Measurements from ENCODE around the gene IRAG1.

Gene IRAG1

DNA sequence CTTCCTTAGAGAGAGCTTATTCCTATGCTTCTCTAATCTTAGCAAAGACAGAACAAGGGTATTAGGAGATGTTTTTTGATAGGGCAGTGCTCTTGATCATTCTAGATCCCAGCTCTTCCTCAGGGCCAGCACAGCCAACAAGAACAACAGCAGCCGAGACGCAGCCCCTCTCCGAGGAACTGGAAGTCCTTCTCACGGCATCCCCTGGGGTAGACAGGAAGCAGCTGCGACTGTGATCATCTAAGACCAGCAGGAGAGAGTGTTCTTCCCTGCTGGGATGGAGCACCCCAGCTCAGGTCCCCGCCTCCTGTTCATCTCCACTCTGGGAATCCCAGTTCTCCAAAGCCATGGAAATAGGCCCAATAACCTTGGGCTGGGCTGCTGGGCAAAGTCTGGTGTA lies 29.6 kb downstream of the IRAG1 start:
- DNase-seq: no peak

DNA sequence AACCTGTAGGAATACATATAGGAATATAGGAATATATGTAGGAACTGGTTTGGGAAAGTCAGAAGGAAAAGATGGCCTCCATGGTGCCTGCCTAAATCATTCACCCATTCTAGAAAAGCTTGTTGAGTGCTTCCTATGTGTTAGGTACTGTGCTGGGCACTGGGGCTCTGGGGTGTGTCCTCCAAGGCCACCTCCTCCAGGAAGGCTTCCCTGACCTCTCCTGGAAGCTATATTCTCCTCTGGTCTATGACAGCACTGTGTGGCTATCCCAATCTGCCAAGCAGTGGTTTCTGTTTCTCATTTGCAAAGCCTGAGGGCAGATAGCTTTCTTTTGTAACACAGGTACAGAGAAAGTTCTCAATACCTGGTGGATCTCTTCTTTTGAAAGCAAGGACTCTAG lies 30.2 kb downstream of the IRAG1 start:
- DNase-seq: peak; percentile 26

DNA sequence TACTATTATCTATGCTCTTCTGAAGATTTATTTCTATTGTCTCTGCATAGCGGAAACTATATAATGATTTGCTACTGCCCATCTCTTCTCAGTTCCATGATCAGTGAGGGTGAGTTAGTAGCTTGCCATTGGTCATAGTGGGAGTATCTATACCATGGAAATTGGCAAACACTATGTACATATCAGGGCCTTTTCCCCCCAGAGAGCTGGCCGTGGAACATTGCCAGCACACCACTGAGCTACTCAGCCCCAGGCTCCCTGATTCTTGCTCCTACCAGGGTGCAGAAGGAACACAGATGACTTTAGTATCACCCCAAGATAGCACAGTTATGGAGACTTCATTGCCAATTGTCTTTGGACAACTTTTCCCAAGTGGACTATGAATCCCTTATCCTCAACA lies 33.2 kb downstream of the IRAG1 start:
- DNase-seq: no peak

DNA sequence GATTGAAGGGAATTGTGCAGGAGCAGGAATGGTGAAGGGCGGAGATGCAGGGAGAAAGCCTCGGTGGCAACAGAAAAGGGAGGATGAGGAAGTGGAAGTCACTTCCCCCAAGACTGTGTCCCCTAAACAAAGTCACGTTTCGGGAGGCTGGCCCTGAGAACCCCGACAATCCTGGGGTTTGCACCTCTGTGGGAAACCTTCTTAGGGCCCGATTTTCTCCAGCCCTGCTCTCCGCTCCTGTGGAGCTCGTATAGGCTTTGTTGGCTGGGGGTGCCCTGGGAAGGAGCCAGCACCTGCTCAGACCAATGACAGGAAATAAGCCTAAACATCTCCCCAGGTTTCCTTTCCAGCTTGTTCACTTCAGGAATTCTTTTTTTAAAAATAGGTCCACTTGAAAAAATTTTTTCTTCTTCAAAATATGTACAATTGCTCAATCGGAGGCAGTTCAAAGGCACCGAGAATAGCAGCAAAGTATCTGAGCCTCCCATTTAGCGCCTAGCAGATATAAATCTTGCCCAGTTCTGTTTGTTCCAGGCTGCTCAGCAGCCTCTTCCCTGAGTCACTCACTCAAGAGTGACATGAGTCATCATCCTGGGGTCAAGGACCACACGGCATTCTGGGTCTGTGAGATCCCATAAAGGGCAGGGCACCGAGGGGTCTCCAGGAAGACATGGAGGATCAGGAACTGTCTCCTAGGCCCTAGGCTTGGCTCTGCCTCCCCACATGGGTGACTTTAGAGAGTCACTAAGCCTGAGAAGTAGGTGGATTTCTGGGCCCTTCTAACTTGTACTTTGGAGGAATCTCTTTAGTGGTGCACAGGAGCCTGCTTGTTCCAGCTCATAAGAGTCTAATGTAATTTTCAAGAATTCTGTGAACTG lies 34.0 kb downstream of the IRAG1 start:
- DNase-seq: peak; percentile 77

DNA sequence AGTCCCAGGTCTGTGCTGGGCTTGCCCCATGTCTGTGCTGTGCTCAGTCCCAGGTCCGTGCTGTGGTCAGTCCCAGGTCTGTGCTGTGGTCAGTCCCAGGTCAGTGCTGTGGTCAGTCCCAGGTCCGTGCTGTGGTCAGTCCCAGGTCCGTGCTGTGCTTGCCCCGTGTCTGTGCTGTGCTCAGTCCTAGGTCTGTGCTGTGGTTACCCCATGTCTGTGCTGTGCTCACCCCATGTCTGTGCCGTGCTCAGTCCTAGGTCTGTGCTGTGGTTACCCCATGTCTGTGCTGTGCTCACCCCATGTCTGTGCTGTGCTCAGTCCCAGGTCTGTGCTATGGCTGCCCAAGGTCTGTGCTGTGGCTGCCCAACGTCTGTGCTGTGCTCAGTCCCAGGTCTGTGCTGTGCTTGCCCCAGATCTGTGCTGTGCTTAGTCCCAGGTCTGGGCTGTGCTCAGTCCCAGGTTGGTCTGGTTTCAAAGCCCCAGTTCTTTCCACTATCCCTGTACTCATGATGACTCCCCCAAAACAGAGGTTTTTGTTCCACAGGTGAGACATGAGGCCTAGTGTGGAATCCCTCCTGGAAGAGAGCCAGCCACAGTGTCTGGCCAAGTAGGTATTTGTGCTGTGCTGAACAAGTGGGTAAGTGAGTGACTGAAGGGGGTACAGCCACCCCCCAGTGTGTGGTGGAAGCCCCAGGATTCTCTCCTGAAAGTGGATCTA lies 34.8 kb downstream of the IRAG1 start:
- no peak for DNase-seq

DNA sequence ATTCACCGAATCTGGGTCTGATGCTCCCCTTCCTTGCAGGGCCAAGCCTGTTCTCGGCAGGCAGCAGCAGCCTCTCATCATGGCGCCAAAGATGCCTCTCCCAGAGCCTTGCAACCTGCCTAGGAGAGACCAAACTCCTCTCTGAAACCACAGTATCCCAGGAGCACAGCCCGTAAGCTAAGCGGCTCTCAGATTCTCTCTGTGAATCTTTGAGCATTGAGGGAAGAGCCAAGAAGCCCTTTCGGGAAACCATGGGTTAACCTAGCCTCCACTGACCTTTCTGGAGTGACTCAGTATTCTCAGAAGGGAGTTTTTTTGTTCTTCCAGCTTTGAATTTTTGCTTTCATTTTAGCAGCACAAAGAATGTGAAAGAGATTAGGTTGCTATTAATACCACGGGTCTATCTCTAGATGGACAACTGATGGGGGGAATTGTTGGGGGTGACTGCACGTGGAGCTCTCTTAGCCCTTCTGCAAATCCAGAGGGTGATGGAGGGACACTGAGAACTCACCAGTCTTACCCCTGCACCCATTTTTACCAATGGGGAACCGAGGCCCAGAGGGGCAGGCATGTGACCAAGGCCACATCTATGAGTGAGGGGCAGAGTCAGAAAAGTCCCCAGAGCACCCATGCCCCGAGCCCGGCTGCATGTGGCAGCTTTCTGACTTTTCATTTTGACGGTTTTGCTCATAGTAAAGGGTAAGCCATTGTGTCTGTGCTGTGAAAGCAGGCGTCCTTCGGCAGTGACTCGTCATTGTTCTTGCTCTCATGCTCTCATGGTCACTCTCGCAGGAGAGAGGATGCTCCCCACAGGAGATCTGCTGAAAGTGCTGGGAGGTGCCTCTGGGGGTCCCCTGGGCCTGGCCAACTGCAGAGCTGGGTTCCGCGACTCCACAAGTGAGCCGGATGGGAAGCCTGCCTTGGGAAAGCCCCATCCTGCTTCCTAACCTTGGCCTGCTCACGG lies 36.0 kb downstream of the IRAG1 start:
- DNase-seq: peak; percentile 86

DNA sequence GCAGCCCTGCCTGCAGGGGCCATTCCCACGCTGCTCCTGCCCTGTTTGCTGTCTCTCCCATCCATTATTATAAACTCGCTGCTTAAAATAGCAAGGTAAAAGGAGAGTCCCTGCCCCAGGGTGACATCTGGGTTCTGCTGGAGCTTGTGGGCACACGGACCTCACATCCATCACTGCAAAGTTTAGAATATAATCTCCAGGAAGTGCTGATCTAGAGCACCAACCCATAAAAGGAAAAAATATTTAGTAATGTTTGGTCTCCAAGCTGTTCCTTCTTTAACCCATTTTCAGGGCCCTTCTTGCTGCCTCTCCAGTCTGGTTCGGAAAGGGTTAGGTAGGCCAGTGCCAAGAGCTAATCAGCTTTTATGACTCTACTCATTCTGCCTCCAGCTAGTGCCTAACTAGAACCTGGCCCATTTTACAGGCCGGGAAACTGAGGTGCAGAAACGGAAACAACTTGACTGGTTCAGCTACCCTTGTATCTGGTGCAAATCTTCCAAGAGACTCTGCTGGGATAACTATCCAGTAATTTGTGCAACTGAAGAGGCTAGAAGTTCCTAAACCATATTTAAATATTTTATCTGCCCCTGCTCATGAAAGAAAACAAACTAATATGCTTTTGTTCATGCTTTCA lies 37.5 kb downstream of the IRAG1 start:
- DNase-seq: no peak

DNA sequence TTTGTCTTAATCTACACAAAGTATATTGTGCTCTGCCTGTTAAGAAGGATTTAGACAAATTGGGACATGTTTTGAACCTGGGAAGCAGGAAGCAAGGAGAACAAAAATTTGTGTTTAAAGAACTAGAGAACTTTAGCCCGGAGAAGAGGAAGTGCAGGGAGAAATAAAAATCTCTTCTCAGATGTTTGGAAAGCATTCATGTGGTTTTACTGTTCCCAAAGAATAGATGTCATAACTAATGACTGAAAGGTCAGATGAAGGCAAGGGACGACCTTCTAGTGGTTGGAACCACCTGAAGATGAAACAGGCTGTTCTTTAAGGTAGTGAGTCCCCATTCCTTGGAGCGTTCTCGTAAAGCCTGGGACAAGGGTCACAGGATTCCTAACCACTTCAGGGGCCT lies 38.3 kb downstream of the IRAG1 start:
- DNase-seq: peak; percentile 59

DNA sequence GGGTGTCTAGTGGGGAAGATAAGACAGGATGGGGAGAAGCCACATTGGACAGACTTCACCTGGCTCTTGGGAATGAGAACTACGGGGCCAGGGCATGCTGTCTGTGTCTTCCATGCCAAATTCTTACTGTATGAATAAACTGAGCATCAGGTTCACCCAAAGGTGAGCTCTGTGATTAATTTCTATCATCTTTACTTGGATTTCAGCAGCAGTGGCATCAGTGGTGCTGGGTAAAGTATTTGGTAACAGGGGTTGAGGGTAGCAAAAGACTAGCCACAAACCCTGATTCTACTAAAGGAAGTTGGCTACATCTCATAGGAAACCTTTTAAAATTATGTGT lies 38.8 kb downstream of the IRAG1 start:
- no peak for DNase-seq

DNA sequence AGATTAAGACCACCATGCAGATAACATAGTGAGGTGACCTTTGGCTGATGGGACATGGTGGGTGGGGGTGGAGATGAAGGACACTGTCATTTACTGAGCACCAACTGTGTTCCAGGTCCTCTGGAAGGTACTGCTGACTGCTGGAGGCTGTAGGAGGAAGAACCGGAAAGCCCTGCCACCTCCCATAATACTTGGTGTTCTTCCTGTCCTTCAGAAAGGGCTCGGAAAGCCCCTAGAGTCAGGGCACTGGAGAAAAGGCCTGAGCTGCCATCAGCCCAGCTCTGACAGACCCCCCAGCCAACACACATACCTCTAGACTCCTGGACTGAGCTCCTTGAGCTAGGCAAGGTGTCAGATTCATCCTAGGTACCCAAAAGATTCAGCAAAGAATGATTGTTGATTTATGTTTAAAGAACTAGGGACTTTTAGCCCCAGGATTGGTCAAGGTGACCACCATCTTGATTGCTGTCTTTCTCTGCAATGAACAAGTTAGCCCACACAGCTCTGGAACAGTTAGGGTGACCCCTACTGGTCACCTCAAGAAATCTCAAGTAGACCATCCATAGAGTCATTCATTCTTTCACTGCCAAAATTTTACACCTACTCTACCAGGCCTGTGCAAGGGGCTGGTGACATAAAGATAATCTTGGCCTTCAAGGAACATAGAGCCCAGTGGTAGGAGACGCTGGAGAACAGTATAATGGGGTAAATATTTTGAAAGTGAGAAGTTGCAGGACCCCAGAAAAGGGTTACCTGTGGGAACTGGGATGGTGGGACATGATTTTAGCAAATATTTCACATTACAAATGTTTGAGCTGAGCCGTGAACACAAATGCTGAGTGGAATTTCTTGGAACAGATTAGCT lies 39.4 kb downstream of the IRAG1 start:
- DNase-seq: peak; percentile 73

DNA sequence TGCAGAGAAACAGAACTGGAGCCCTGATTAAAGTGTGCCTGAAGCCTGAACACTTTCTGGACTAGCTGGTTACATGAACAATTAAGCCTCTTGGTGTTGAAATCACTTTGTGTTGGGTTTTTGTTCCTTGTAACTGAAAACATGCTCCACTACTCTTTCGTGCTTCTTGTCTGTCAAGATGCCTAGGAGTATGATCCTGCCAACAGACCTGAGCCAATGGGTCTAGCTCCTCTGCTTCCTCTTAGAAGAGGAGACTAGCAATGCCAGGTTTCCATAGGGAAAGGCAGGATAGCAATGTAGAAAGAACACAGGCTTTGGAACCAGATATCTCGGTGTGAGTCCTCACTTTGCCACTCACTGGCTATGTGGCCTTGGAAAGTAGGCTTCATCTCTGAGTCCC lies 40.3 kb downstream of the IRAG1 start:
- DNase-seq: no peak

DNA sequence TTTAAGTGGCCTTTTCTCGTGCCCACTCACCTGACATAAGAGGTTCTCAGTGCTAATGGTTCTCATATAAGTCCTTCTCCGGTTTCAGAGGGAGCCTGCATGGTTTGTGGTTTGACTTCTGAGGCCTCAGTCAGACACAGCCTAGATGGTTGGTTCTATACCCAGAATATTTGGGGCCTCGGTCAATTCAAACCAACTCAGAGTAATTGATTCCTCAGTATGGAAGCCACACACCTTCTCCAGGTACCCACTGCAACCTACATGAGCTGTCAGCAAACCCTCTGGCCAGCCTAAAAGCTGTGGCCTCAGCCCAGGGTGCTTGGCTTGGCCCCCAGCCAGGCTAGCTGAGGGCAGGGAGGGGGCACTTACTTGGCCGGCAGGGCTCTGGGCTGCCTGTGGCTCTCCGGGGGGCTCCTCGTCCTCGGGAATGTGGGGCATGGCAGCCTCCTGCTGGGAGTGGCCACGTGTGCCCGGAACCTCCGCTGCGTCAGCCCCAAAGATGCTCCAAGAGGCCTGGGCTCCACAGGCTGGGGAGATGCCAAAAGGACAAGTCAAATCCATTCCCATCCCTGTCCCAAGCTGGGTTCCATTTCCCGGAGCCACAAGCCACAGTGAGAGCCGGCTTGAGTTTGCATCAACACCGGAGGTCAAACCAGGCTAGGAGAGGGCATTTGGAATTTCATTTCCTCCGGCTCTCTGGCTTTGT lies 41.7 kb downstream of the IRAG1 start:
- no peak for DNase-seq

DNA sequence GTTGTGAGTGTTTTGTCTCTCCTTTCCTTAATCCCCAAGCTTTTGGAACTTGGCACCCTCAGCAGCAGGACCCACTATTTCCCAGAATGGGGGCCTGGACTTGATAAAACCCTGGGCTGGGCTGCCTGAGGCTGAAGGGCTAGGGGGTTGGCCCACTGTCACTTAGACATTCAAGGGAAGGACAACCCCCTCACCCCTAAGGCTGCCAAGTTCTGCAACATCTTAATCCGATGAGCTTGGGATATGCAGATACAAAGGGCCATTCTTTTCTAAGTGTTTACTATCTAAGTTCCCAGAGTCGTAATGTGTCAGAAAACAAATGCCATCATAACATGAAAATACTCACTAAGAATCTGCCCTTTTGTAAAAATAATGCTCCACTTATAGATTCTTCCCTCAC lies 42.9 kb downstream of the IRAG1 start:
- DNase-seq: no peak

DNA sequence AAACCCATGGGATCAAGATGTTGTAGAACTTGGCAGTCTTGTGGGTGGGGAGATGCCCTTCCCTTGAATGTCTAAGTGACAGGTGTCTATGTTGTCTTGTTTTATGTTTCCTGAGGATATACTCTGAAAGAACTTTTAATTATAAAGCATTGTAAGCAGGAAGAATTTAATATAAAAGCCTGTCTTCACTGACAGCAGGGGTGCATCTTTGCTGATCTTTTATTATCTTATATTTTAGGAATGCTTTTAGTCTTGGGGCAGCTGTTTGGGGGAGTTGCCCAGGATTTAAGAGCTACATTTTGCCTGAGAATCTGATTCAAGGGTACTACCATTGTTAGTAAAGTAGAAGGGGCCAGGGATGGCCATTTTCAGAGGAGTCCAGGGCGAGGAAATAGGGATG lies 43.4 kb downstream of the IRAG1 start:
- no peak for DNase-seq

DNA sequence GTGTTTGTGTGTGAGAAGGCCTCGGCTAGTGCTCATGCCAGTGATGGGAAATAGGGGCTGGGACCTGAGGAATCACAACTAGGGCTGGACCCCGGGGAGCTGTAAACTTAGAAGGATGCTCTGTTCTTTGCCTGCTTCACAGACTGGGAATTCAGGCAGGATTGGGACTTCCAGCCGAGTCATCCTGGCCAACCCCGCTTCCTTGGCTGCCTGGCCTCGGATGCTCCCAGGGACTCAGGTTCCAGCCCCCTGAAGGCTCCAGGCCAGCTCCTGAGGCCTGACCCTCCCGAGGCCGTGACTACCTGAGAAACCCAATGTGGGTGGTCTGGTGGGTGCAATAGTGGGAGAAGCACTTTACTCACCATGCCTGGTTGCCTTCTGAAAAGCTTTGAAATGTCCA lies 44.7 kb downstream of the IRAG1 start:
- DNase-seq: no peak

DNA sequence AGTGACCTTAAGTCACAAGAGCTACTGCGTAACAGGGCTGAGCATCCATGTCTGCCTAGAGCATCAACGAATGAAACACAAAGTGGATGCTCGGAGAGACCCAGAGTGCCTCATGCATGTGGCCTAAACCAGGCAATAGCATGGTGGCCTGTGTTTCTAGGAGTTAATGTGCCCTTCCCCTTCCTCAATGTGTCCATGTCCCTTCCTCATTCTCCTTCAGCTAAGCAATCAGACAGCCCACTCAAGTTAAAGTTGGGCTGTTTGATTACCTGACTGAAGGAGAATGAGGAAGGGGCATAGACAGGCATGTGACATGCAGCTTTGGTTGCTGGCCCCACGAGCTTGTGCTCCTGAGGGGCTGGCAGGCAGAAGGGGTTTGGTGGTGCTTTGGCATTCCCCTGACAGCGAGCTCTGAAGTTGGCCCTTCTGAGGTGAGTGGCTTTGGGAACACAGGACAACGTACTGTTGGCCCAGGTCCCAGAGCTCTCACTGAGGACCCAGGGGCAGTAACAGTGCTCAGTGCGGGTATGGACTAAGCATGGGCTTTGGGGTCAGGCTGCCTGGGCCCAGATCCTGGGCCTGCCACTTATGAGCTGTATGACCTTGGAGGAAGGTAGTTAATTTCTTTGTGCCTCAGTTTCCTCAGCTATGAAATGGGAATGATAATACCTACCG lies 46.7 kb downstream of the IRAG1 start:
- DNase-seq: no peak

DNA sequence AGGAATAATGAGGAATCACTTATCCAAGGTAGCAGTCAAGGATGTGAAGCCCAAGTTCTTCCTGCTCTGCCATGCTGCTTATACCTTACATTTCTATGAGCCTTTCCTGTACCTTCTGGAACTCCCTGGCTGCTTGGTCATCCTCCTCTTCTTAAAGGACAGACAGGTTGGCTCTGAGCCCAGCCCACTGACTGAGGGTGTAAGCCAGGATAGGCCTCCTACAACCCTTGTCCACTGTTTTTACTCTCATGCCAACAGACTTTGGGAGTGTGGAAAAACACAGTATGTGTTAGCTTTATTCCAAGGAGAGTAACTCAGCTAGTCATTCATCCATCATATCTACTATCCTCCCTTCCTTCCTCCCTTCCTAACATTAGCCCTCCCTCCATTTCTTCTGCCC lies 47.5 kb downstream of the IRAG1 start:
- DNase-seq: no peak

DNA sequence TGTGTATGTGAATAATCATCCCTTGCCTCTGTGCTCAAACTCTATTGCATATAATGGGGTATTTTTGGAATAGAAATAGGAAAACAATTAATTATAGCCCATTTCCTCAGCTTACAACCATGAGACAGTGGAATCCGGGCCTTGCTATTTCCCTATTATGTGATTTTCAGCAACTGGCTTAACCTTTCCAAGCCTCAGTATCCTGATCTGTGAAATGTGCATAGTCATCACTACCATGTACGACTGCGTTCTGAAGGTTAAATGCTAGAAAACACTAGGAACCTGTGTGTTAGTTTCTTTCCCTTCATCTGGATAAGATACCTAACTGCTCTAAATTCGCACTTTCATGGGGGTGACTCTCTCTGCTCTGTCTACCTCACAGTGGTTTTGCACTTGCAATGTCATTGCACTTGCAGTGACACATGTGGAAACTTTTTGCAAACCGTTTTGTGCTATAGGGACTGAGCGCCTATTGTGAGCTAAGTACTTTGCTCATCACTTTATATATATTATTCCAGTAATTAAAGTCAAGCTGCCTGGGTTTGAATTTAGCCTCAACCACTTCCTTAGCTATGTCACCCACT lies 48.3 kb downstream of the IRAG1 start:
- no peak for DNase-seq

Measured in suppressor macrophage treated with lipopolysaccharide for 4 hours (primary cell).